HL-60 (cell line): ENCODE results near the gene TP53TG5.

Experiments used
- CTCF ChIP-seq: IDR thresholded peaks from one replicate; pipeline ENCODE4 v1.5.1; 2011; ENCODE audit warnings: low read length, control low read depth, inconsistent platforms; ENCODE audit not compliant: insufficient read depth
- GABPA ChIP-seq: IDR thresholded peaks from 2 replicates; pipeline ENCODE4 v1.6.1; 2012; ENCODE audit warnings: low read depth
- POLR2AphosphoS5 ChIP-seq: IDR thresholded peaks from 2 replicates; pipeline ENCODE4 v1.6.1; 2012; ENCODE audit warnings: low read depth
- SPI1 ChIP-seq: IDR thresholded peaks from 2 replicates; pipeline ENCODE4 v1.6.1; 2012; ENCODE audit warnings: low read depth, mild to moderate bottlenecking, borderline replicate concordance
- TF ChIP-seq, protein P1 (sequence below): IDR thresholded peaks from 2 replicates; pipeline ENCODE4 v1.6.1; 2012; ENCODE audit warnings: low read depth; ENCODE audit not compliant: insufficient replicate concordance

- TF ChIP-seq, protein P1, sequence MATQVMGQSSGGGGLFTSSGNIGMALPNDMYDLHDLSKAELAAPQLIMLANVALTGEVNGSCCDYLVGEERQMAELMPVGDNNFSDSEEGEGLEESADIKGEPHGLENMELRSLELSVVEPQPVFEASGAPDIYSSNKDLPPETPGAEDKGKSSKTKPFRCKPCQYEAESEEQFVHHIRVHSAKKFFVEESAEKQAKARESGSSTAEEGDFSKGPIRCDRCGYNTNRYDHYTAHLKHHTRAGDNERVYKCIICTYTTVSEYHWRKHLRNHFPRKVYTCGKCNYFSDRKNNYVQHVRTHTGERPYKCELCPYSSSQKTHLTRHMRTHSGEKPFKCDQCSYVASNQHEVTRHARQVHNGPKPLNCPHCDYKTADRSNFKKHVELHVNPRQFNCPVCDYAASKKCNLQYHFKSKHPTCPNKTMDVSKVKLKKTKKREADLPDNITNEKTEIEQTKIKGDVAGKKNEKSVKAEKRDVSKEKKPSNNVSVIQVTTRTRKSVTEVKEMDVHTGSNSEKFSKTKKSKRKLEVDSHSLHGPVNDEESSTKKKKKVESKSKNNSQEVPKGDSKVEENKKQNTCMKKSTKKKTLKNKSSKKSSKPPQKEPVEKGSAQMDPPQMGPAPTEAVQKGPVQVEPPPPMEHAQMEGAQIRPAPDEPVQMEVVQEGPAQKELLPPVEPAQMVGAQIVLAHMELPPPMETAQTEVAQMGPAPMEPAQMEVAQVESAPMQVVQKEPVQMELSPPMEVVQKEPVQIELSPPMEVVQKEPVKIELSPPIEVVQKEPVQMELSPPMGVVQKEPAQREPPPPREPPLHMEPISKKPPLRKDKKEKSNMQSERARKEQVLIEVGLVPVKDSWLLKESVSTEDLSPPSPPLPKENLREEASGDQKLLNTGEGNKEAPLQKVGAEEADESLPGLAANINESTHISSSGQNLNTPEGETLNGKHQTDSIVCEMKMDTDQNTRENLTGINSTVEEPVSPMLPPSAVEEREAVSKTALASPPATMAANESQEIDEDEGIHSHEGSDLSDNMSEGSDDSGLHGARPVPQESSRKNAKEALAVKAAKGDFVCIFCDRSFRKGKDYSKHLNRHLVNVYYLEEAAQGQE = no peak
- TF ChIP-seq CTCF = no peak
- TF ChIP-seq POLR2AphosphoS5 = no peak
- no peak for TF ChIP-seq GABPA
- TF ChIP-seq SPI1 = no peak
Measured at GRCh38 chr20:45338121-45339030, 39.7 kb downstream of the TP53TG5 start.
